ENCODE results near the gene TYW3. TPM values are rescaled to one million over a fixed set of nuclear protein-coding genes. Genes with fewer than 3 reads are reported as not detected.

Gene TYW3
- total RNA-seq, 1 experiment from 2014 or later = 16.2 TPM

DNA sequence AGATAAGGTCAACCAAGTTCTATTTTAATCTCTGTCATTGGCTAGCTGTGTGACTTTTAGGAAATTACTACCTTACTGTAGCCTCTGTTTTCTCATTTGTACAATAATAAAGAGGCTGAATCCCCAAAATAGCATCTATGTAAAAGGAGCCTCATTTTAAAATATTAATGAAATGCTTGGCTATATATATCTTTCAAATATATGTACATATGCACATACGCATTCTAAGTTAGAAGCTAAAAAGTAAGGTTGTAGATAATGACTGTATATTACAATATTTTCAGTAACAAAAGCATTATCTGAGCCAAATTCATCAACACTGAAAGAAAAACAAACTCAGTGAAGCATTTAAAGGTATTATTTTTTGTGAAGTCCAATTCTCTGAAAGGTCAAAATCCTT, 44.6 kb downstream of the TYW3 start:
- no peaks in the 10 kb centered on the region for H3K9me3 Mint-ChIP-seq (ENCODE audit: unreplicated experiment)
- no peaks in the 10 kb centered on the region for H3K36me3 ChIP-seq (ENCODE audit: control insufficient read depth, insufficient read depth, low read length)
- H3K27me3 ChIP-seq (replicated peaks; ENCODE audit: control insufficient read depth, insufficient read depth, low read length) = no peaks in the 10 kb centered on the region
- intact Hi-C loops (cut with micrococcal nuclease; ENCODE audit: unreplicated experiment) = no loop called here
- H3K27ac Mint-ChIP-seq (ENCODE audit: unreplicated experiment) = no peak overlapping the region
- no peak overlapping the region for H3K4me3 Mint-ChIP-seq (ENCODE audit: unreplicated experiment)
- H3K27me3 Mint-ChIP-seq (ENCODE audit: insufficient read depth, unreplicated experiment) = no peaks in the 10 kb centered on the region
- no peaks in the 10 kb centered on the region for H3K36me3 Mint-ChIP-seq (ENCODE audit: insufficient read depth, unreplicated experiment)
- DNase-seq = no peak
- H3K4me3 ChIP-seq (ENCODE audit: low read depth, low read length) = no peak overlapping the region
- POLR2A ChIA-PET = no interaction called here
- TF ChIP-seq, protein P1, sequence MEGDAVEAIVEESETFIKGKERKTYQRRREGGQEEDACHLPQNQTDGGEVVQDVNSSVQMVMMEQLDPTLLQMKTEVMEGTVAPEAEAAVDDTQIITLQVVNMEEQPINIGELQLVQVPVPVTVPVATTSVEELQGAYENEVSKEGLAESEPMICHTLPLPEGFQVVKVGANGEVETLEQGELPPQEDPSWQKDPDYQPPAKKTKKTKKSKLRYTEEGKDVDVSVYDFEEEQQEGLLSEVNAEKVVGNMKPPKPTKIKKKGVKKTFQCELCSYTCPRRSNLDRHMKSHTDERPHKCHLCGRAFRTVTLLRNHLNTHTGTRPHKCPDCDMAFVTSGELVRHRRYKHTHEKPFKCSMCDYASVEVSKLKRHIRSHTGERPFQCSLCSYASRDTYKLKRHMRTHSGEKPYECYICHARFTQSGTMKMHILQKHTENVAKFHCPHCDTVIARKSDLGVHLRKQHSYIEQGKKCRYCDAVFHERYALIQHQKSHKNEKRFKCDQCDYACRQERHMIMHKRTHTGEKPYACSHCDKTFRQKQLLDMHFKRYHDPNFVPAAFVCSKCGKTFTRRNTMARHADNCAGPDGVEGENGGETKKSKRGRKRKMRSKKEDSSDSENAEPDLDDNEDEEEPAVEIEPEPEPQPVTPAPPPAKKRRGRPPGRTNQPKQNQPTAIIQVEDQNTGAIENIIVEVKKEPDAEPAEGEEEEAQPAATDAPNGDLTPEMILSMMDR (IDR thresholded peaks at IDR 0.05; ENCODE audit: insufficient read depth in 1 of 2, low read depth in 1 of 2, low read length in 1 of 2, severe bottlenecking in 1 of 2, unreplicated experiment in 1 of 2) = no peak
- CTCF ChIA-PET = no interaction called here
- no peaks in the 10 kb centered on the region for H3K9me3 ChIP-seq
- H3K4me1 ChIP-seq = no peaks in the 10 kb centered on the region
- H3K4me1 Mint-ChIP-seq (ENCODE audit: low read depth, unreplicated experiment) = no peaks in the 10 kb centered on the region
- BruUV-seq (replicated peaks) = no TSS peak

DNA sequence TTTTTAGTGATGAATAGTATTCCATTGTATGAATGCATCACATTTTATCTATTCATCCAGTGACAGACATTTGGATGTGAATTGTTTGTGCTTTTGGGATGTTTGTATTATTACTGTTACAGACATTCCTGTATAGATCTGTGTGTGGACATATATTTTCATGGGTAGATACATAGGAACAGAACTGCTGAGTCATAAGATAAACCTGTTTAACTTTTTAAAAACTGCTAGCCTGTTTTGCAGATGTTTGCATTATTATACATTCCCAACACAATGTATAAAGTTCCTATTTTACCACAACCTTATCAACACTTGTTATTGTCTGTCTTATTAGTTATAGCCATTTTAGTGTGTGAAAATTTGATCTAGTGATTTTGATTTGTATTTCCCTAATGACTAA, 46.8 kb downstream of the TYW3 start:
- intact Hi-C loops (cut with micrococcal nuclease; ENCODE audit: unreplicated experiment) = no loop called here
- BruUV-seq (replicated peaks) = no TSS peak
- CTCF ChIA-PET = no interaction called here

DNA sequence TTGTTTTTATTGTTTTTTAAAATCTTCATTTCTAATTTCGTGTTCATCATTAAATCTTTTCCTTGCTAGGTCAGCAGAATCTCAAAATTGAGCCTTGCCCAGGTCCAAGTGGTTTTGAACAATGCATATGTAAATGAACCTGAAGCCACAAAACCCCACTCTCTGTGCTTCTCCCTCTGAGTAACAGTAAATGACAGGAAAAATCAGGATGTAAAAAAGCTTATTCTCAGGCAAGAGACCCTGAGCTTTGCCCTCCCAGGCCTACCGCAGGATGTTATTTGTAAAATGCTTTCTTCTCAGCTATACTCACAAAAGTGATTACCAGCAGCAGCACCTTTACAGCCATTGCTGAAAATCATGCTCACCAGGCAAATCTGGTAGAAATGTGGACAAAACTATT, 47.6 kb downstream of the TYW3 start:
- H3K27me3 ChIP-seq (replicated peaks; ENCODE audit: control insufficient read depth, insufficient read depth, low read length) = no peaks in the 10 kb centered on the region
- H3K9me3 Mint-ChIP-seq (ENCODE audit: unreplicated experiment) = no peaks in the 10 kb centered on the region
- ChIA-PET POLR2A (no interaction called here), CTCF (no interaction called here)
- no peaks in the 10 kb centered on the region for H3K4me1 Mint-ChIP-seq (ENCODE audit: low read depth, unreplicated experiment)
- no peak overlapping the region for H3K27ac Mint-ChIP-seq (ENCODE audit: unreplicated experiment)
- H3K27me3 Mint-ChIP-seq (ENCODE audit: insufficient read depth, unreplicated experiment) = no peaks in the 10 kb centered on the region
- intact Hi-C loops (cut with micrococcal nuclease; ENCODE audit: unreplicated experiment) = no loop called here
- TF ChIP-seq, protein P1 (IDR thresholded peaks at IDR 0.05; ENCODE audit: insufficient read depth in 1 of 2, low read depth in 1 of 2, low read length in 1 of 2, severe bottlenecking in 1 of 2, unreplicated experiment in 1 of 2) = no peak
- H3K9me3 ChIP-seq = no peaks in the 10 kb centered on the region
- H3K4me1 ChIP-seq = no peaks in the 10 kb centered on the region
- no TSS peak for BruUV-seq (replicated peaks)
- H3K36me3 Mint-ChIP-seq (ENCODE audit: insufficient read depth, unreplicated experiment) = no peaks in the 10 kb centered on the region
- H3K4me3 ChIP-seq (ENCODE audit: low read depth, low read length) = no peak overlapping the region
- no peak overlapping the region for H3K4me3 Mint-ChIP-seq (ENCODE audit: unreplicated experiment)
- no peaks in the 10 kb centered on the region for H3K36me3 ChIP-seq (ENCODE audit: control insufficient read depth, insufficient read depth, low read length)
- no peak for DNase-seq

More for the DNA sequence above, 46.8 kb downstream of the TYW3 start:
- H3K4me1 ChIP-seq = no peaks in the 10 kb centered on the region
- H3K9me3 Mint-ChIP-seq (ENCODE audit: unreplicated experiment) = no peaks in the 10 kb centered on the region
- H3K4me3 ChIP-seq (ENCODE audit: low read depth, low read length) = no peak overlapping the region
- no peak for DNase-seq
- no peak overlapping the region for H3K4me3 Mint-ChIP-seq (ENCODE audit: unreplicated experiment)
- H3K36me3 Mint-ChIP-seq (ENCODE audit: insufficient read depth, unreplicated experiment) = no peaks in the 10 kb centered on the region
- H3K27me3 ChIP-seq (replicated peaks; ENCODE audit: control insufficient read depth, insufficient read depth, low read length) = no peaks in the 10 kb centered on the region
- POLR2A ChIA-PET = no interaction called here
- no peak overlapping the region for H3K27ac Mint-ChIP-seq (ENCODE audit: unreplicated experiment)
- H3K4me1 Mint-ChIP-seq (ENCODE audit: low read depth, unreplicated experiment) = no peaks in the 10 kb centered on the region
- no peaks in the 10 kb centered on the region for H3K27me3 Mint-ChIP-seq (ENCODE audit: insufficient read depth, unreplicated experiment)
- no peaks in the 10 kb centered on the region for H3K9me3 ChIP-seq
- no peaks in the 10 kb centered on the region for H3K36me3 ChIP-seq (ENCODE audit: control insufficient read depth, insufficient read depth, low read length)
- TF ChIP-seq, protein P1 (IDR thresholded peaks at IDR 0.05; ENCODE audit: insufficient read depth in 1 of 2, low read depth in 1 of 2, low read length in 1 of 2, severe bottlenecking in 1 of 2, unreplicated experiment in 1 of 2) = no peak
